ENCODE measurements around the gene LACTBL1. TPM values are rescaled to one million over a fixed set of nuclear protein-coding genes. Genes with fewer than 3 reads are reported as not detected.
A peak's percentile ranks its signal among the peaks of the same experiment; 100 is the strongest.

Gene LACTBL1
- total RNA-seq, 1 experiment from 2014 or later: not detected

DNA sequence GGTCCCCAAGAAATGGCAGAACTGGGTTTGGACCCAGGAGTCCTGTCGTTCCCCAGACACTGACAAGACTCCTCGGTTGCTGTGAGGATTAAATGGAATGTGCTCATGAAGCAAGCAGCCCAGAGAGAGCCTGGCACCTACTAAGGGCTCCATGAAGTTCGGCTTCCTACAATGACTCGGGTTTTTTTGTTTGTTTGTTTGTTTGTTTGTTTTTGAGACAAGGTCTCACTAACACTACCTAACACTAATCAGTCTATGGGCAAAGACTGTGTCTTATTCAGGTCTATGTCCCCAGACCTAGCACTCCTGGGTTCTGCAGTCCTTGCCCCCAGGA is 3.4 kb upstream of the LACTBL1 start:
- Histone ChIP-seq H3K79me2 (ENCODE audit: insufficient read depth, low read length) (no peaks in the 10 kb centered on the region; the same call in 1 of the 2 replicates), H3K14ac (ENCODE audit: insufficient read depth, low read length) (no peak overlapping the region; the same call in 1 of the 2 replicates), H3K23ac (ENCODE audit: insufficient read length, low read depth, low read length) (no peak overlapping the region), H3K23me2 (ENCODE audit: insufficient read length, low read depth, low read length, poor library complexity, severe bottlenecking) (no peaks in the 10 kb centered on the region), H2AFZ (ENCODE audit: low read length) (peak overlapping the region; percentile 91), H3T11ph (ENCODE audit: low read length) (no peak overlapping the region), H3K4ac (ENCODE audit: low read depth, low read length) (no peak overlapping the region; the same call in 1 of the 2 replicates), H2AK5ac (ENCODE audit: insufficient read length, low read length) (no peak overlapping the region), H3K27me3 (ENCODE audit: insufficient read depth, low read length) (no peaks in the 10 kb centered on the region), H4K5ac (ENCODE audit: insufficient read length, low read depth, low read length) (peak overlapping the region; percentile 45), H3K4me1 (ENCODE audit: insufficient read depth, low read length) (no peaks in the 10 kb centered on the region; the same call in 1 of the 2 replicates), H3K18ac (ENCODE audit: insufficient read length, low read depth, low read length) (peak overlapping the region; percentile 36), H2BK20ac (ENCODE audit: low read depth, low read length, poor library complexity, severe bottlenecking) (no peak overlapping the region), H4K91ac (ENCODE audit: insufficient read length, low read depth, low read length) (peak overlapping the region; percentile 25), H2BK15ac (ENCODE audit: low read depth, low read length) (no peak overlapping the region), H3K4me2 (ENCODE audit: insufficient read depth, insufficient read length, low read length) (no peak overlapping the region), H3K27ac (ENCODE audit: insufficient read length, low read depth, low read length) (no peak overlapping the region), H4K8ac (replicated peaks; ENCODE audit: insufficient read length, low read depth, low read length) (no peak overlapping the region), H4K20me1 (ENCODE audit: control insufficient read depth, insufficient read depth, insufficient read length) (no peaks in the 10 kb centered on the region), H3K9ac (ENCODE audit: extremely low read depth, insufficient read length, low read length) (no peak overlapping the region), H2BK12ac (ENCODE audit: insufficient read length, low read depth, low read length) (no peak overlapping the region), H3K79me1 (ENCODE audit: insufficient read depth, low read depth, low read length, poor library complexity, severe bottlenecking) (no peaks in the 10 kb centered on the region), H3K56ac (ENCODE audit: insufficient read length, low read depth, low read length) (no peak overlapping the region), H2BK120ac (ENCODE audit: low read depth, low read length, poor library complexity, severe bottlenecking) (peak overlapping the region; percentile 25), H2BK5ac (ENCODE audit: insufficient read length, low read length) (no peak overlapping the region), H3K9me3 (ENCODE audit: control insufficient read depth, low read depth, low read length) (no peaks in the 10 kb centered on the region)
- H3K27ac Mint-ChIP-seq: peak overlapping the region; percentile 55 to 97 (median 92); a peak in 5 of 7 replicates
- peaks cover 2% of the 10 kb centered on the region for H3K27me3 Mint-ChIP-seq (ENCODE audit: low read depth)
- TF ChIP-seq, protein P1, sequence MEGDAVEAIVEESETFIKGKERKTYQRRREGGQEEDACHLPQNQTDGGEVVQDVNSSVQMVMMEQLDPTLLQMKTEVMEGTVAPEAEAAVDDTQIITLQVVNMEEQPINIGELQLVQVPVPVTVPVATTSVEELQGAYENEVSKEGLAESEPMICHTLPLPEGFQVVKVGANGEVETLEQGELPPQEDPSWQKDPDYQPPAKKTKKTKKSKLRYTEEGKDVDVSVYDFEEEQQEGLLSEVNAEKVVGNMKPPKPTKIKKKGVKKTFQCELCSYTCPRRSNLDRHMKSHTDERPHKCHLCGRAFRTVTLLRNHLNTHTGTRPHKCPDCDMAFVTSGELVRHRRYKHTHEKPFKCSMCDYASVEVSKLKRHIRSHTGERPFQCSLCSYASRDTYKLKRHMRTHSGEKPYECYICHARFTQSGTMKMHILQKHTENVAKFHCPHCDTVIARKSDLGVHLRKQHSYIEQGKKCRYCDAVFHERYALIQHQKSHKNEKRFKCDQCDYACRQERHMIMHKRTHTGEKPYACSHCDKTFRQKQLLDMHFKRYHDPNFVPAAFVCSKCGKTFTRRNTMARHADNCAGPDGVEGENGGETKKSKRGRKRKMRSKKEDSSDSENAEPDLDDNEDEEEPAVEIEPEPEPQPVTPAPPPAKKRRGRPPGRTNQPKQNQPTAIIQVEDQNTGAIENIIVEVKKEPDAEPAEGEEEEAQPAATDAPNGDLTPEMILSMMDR (conservative IDR thresholded peaks at IDR 0.05): no peak
- WGBS (ENCODE audit: extremely low coverage, insufficient read length, low lambda C conversion rate): no CpG with 5 or more reads among the region's 4 CpGs
- no peaks in the 10 kb centered on the region; a peak in 1 of 5 replicates for H3K9me3 Mint-ChIP-seq
- no peak for DNase-seq
- peaks cover 11 to 26% of the 10 kb centered on the region in 2 experiments for H3K4me1 Mint-ChIP-seq
- no peaks in the 10 kb centered on the region for H3K36me3 Mint-ChIP-seq (ENCODE audit: insufficient read depth in 1 of 3, low read depth in 3 of 3)
- no peak overlapping the region for H3K4me3 Mint-ChIP-seq
